BJ (cell line): ENCODE results near the gene ANTXR2. TPM values are rescaled to one million over a fixed set of nuclear protein-coding genes. Genes with fewer than 3 reads are reported as not detected.

ENCODE experiments used
- CTCF ChIA-PET: fragments of 350-600 bp; formaldehyde crosslinking; extraction: SDS; loops from one replicate; lab custom pipeline; 2021; ENCODE audit warnings: antibody characterized with exemption, inconsistent platforms; lab: Yijun Ruan, JAX
- POLR2A ChIA-PET: fragments of 300-600 bp; sonication (Branson Sonifier 250); formaldehyde crosslinking; extraction: SDS; loops from one replicate; lab custom pipeline; 2021; ENCODE audit warnings: antibody characterized with exemption; lab: Charles Lee
- DNase-seq: peaks from one replicate; pipeline ENCODE4 v3.0.0-alpha.2; 2011; ENCODE audit warnings: low read depth
- H3K27me3 ChIP-seq: 2 replicates; pipeline ENCODE4 v1.6.0; 2011; ENCODE audit warnings: low read length; ENCODE audit not compliant: control insufficient read depth, insufficient read depth
- H3K36me3 ChIP-seq: 2 replicates; pipeline ENCODE4 v1.5.1; 2011; ENCODE audit warnings: low read length; ENCODE audit not compliant: control insufficient read depth, insufficient read depth
- H3K4me3 ChIP-seq: 2 replicates; pipeline ENCODE4 v1.5.1; 2011; ENCODE audit warnings: low read depth, mild to moderate bottlenecking, control low read depth, low read length
- polyA plus RNA-seq: library from polyadenylated mRNA; depleted of rRNA; stranded (reverse); fragments of >200 nt; gene quantifications from 2 replicates; pipeline ENCODE4 v1.2.3, GENCODE V29; 2011
- TF ChIP-seq, protein P1 (sequence below): IDR thresholded peaks from 2 replicates; pipeline ENCODE4 v1.5.1; 2011; ENCODE audit warnings: low read depth, mild to moderate bottlenecking, control low read depth, inconsistent platforms, low read length, moderate library complexity; ENCODE audit not compliant: insufficient read depth

ANTXR2 gene
- polyA plus RNA-seq, 1 experiment = 18.9 TPM

DNA sequence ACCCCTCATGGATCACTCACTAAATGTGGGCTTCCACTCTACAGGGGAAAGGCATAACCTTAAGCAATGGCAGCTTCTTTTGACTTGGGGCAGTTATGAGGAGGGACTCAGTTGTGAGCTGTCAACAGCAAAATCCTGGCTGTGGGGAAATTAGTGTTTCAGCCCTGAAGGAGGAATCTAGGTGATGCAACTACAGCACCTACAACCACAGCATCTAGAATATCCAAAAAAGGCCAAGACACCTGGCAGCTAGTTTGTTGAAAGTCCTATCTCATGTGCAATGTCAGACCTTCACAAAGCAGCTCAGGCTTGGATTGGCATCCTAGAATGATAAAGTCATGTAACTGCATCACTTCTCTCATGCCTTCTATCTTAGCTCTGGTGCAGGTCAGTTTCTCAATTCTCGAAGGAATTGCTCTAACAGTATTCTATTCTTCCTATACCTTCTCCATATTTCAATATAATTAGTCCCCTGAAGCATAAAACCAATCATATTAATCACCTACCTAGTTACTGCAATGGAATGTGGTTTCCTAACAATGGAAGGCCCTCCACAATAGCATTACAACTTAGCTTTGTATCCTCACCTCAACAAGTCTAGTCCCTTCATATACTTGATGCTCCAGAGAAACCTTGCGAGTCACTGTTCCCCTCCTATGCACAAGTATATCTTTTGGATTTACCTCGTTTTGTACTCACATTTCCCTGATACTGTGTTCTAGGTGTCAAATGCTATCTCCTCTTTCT lies 5.5 kb upstream of the ANTXR2 start:
- no peaks in the 10 kb centered on the region for H3K36me3 ChIP-seq
- CTCF ChIA-PET = interaction anchor here (0.6 to 1.2 kb wide), 4 partner anchors 17 to 156 kb away, joined by 3 to 5 read pairs (median 3); no protein-coding TSS in a partner anchor

GRCh38 chr4:80077639-80078038 lies 4.6 kb upstream of the ANTXR2 start:
- Histone ChIP-seq H3K4me3 (no peak overlapping the region), H3K27me3 (no peaks in the 10 kb centered on the region; the same call in 1 of the 2 replicates), H3K36me3 (no peaks in the 10 kb centered on the region)
- DNase-seq = no peak
- ChIA-PET POLR2A (no interaction called here), CTCF (interaction anchor here (0.7 kb wide), 1 partner anchor 25 kb away, joined by 3 read pairs; no protein-coding TSS in a partner anchor)
- TF ChIP-seq, protein P1, sequence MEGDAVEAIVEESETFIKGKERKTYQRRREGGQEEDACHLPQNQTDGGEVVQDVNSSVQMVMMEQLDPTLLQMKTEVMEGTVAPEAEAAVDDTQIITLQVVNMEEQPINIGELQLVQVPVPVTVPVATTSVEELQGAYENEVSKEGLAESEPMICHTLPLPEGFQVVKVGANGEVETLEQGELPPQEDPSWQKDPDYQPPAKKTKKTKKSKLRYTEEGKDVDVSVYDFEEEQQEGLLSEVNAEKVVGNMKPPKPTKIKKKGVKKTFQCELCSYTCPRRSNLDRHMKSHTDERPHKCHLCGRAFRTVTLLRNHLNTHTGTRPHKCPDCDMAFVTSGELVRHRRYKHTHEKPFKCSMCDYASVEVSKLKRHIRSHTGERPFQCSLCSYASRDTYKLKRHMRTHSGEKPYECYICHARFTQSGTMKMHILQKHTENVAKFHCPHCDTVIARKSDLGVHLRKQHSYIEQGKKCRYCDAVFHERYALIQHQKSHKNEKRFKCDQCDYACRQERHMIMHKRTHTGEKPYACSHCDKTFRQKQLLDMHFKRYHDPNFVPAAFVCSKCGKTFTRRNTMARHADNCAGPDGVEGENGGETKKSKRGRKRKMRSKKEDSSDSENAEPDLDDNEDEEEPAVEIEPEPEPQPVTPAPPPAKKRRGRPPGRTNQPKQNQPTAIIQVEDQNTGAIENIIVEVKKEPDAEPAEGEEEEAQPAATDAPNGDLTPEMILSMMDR = no peak

More for the DNA sequence above, 5.5 kb upstream of the ANTXR2 start:
- H3K4me3 ChIP-seq = no peak overlapping the region
- TF ChIP-seq, protein P1 = no peak
- DNase-seq = no peak
- no peaks in the 10 kb centered on the region; the same call in 1 of the 2 replicates for H3K27me3 ChIP-seq
- POLR2A ChIA-PET = no interaction called here

GRCh38 chr4:80076681-80077080 lies 3.7 kb upstream of the ANTXR2 start:
- no peaks in the 10 kb centered on the region; the same call in 1 of the 2 replicates for H3K27me3 ChIP-seq
- H3K36me3 ChIP-seq = no peaks in the 10 kb centered on the region
- ChIA-PET CTCF (no interaction called here), POLR2A (no interaction called here)
- TF ChIP-seq, protein P1 = no peak
- no peak for DNase-seq
- no peak overlapping the region for H3K4me3 ChIP-seq

GRCh38 chr4:80075995-80076675 lies 3.1 kb upstream of the ANTXR2 start:
- no peak for DNase-seq
- TF ChIP-seq, protein P1 = no peak
- H3K4me3 ChIP-seq = no peak overlapping the region
- no peaks in the 10 kb centered on the region for H3K36me3 ChIP-seq
- H3K27me3 ChIP-seq = no peaks in the 10 kb centered on the region; the same call in 1 of the 2 replicates
- POLR2A ChIA-PET = no interaction called here
- CTCF ChIA-PET = no interaction called here

GRCh38 chr4:80074651-80075050 lies 1.6 kb upstream of the ANTXR2 start:
- Histone ChIP-seq H3K36me3 (no peaks in the 10 kb centered on the region), H3K4me3 (no peak overlapping the region), H3K27me3 (no peaks in the 10 kb centered on the region)
- ChIA-PET CTCF (interaction anchor here (0.7 kb wide), 1 partner anchor 12 kb away, joined by 3 read pairs; no protein-coding TSS in a partner anchor), POLR2A (no interaction called here)
- DNase-seq = no peak
- TF ChIP-seq, protein P1 = no peak
